ENCODE measurements around the gene EVPL.

EVPL gene

DNA sequence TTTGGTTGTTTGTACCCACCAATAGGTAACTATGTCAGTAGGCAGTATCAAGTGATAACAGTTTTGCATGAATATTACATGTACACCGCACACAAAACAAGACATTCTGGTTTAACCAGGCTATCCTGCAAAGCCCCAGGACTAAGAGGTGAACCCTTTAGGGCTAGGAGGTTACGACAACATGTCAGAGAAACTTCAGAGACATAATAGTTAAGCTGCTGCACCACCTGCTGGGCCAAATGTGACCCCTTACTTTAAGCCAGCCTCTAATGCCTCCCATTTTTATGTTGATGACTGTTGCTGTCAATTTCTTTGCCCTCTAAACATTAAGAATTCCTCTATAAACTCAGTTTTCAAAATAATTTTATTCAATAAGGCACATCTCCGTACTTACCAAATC lies 29.8 kb upstream of the EVPL start:
- TF ChIP-seq SIN3A (IDR thresholded peaks at IDR 0.05; ENCODE audit: borderline replicate concordance, insufficient read depth, low read length): no peak
- no peak for TF ChIP-seq FOXP2 (optimal IDR thresholded peaks at IDR 0.05; ENCODE audit: borderline replicate concordance, extremely low read depth, extremely low read length, insufficient read depth)
- TF ChIP-seq, protein P1, sequence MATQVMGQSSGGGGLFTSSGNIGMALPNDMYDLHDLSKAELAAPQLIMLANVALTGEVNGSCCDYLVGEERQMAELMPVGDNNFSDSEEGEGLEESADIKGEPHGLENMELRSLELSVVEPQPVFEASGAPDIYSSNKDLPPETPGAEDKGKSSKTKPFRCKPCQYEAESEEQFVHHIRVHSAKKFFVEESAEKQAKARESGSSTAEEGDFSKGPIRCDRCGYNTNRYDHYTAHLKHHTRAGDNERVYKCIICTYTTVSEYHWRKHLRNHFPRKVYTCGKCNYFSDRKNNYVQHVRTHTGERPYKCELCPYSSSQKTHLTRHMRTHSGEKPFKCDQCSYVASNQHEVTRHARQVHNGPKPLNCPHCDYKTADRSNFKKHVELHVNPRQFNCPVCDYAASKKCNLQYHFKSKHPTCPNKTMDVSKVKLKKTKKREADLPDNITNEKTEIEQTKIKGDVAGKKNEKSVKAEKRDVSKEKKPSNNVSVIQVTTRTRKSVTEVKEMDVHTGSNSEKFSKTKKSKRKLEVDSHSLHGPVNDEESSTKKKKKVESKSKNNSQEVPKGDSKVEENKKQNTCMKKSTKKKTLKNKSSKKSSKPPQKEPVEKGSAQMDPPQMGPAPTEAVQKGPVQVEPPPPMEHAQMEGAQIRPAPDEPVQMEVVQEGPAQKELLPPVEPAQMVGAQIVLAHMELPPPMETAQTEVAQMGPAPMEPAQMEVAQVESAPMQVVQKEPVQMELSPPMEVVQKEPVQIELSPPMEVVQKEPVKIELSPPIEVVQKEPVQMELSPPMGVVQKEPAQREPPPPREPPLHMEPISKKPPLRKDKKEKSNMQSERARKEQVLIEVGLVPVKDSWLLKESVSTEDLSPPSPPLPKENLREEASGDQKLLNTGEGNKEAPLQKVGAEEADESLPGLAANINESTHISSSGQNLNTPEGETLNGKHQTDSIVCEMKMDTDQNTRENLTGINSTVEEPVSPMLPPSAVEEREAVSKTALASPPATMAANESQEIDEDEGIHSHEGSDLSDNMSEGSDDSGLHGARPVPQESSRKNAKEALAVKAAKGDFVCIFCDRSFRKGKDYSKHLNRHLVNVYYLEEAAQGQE (IDR thresholded peaks at IDR 0.05; ENCODE audit: insufficient read depth in 1 of 2, low read depth in 2 of 2, low read length in 2 of 2): no peak
- no peak for TF ChIP-seq POLR2AphosphoS5 (IDR thresholded peaks at IDR 0.05; ENCODE audit: low read depth, low read length)
- no peak for TF ChIP-seq TAF1 (IDR thresholded peaks at IDR 0.05; ENCODE audit: borderline replicate concordance, insufficient read depth, low read length)

DNA sequence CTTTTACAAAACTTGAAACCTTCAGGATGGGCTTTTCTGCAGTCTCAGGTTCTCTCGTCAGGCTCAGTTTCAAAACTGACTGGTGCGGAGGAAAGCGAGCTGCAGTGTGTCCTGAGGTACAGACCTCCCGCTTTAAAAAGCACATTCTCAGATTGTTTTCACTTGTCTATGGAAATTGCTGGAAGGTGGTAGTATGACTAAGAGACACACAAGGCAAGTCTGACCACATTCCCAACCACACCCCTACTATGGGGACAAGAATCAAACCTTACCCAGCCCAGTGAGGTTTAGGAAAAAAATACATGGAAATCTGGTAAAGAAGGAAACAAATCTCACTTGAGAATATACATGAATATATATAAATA lies 27.0 kb upstream of the EVPL start:
- TF ChIP-seq TAF1 (IDR thresholded peaks at IDR 0.05; ENCODE audit: borderline replicate concordance, insufficient read depth, low read length): no peak

DNA sequence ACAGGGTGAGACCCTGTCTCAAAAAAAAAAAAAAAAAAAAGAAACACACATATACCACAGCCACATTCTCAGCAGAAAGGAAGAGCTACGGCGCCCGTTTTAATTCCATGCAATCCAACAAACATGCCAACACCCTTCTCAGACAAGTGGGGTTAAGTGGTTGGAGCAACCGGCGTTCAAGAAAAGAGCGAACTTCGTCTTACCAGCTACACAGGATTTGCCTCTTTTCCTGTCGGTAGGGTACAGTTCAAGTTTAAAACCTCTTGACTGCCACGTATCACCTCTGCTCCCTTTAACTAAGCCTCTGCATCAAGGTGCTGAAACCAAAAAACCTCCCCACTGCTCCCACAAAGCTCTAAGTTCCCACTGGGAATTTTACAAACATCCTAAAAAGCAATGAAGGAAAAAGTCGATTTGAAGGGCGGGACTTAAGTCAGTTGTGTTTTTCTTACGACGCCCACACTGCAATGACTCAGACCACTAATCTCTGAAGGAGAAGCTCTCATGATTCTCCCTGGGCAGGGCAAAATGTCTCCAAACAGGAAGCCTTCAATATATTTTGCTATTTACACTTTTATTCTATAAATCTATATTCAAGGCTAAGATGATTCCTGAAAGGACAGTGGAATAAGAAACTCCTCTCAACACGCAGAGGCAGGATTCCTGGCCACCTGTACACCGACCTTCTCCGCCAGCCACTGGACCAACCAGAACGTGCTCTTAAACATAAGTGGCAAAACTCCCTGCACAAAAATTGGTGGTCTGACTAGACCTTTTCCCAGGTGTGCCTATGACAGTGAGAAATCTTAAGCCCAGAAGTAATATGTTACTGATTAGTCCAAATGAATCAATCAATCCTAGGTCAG lies 26.4 kb upstream of the EVPL start:
- TF ChIP-seq POLR2AphosphoS5 (IDR thresholded peaks at IDR 0.05; ENCODE audit: low read depth, low read length) (no peak), FOXP2 (optimal IDR thresholded peaks at IDR 0.05; ENCODE audit: borderline replicate concordance, extremely low read depth, extremely low read length, insufficient read depth) (no peak), SIN3A (IDR thresholded peaks at IDR 0.05; ENCODE audit: borderline replicate concordance, insufficient read depth, low read length) (no peak), TAF1 (IDR thresholded peaks at IDR 0.05; ENCODE audit: borderline replicate concordance, insufficient read depth, low read length) (no peak)
- TF ChIP-seq, protein P1 (IDR thresholded peaks at IDR 0.05; ENCODE audit: insufficient read depth in 1 of 2, low read depth in 2 of 2, low read length in 2 of 2): no peak

DNA sequence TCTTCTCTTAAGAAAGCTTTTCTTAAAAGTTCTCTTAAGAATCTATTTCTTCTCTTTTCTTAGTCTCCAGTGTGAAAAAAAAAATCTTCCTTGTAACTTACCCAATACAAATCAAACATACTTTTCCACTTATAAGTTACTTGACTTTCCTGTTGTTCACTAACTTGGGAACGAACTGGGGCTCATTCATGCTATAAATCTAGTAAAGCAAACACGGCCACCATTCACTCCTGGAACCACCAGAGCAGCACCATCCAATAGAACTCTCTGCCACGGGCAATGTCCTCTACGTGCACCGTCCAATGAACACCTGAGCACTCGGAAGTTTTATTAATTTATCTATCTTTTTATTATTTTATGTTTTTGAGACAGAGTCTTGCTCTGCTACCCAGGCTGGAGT lies 24.5 kb upstream of the EVPL start:
- TF ChIP-seq FOXP2 (optimal IDR thresholded peaks at IDR 0.05; ENCODE audit: borderline replicate concordance, extremely low read depth, extremely low read length, insufficient read depth) (no peak), POLR2AphosphoS5 (IDR thresholded peaks at IDR 0.05; ENCODE audit: low read depth, low read length) (no peak), SIN3A (IDR thresholded peaks at IDR 0.05; ENCODE audit: borderline replicate concordance, insufficient read depth, low read length) (no peak), TAF1 (IDR thresholded peaks at IDR 0.05; ENCODE audit: borderline replicate concordance, insufficient read depth, low read length) (no peak)
- TF ChIP-seq, protein P1 (IDR thresholded peaks at IDR 0.05; ENCODE audit: insufficient read depth in 1 of 2, low read depth in 2 of 2, low read length in 2 of 2): no peak

DNA sequence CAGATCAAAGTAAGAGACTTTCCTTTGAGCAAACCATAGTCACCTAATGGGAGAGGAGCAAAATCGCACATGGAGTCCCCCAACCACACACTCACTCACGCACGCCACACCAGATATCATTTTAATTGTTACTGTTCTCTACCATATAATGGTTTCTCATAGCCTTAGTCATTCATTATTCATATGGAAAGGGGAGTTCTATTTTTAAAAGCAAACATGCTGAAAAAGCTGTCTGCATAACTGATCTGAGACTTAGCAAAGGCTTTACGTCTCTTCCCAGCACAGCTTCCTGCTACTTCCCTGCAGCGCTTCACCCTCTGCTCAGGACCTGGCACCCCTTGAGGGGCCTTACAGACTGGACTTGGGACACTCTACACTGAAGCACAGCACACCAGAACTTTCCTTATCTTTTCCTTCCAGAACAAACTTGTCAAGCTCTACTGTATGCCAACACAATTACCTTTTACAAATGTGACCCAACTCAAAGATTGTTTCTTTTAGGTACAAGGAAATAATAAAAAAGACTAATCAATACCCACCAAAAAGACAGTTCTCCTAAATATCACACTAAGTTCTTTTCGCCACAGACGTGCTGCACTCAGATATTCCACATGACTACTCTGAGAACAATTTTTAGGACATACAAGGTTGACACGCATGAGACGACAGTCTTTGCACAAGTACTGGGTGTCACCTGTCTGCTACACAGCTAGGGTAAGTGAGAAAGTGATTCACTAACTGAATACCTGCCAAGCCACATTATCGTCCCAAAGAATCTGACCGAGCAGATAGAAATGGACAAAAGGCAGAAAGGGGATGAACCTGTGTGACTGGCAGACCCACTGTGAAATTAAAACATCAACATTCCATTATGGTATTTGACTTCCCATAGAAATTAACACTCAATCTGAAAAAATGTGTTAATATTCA lies 23.7 kb upstream of the EVPL start:
- TF ChIP-seq, protein P1 (IDR thresholded peaks at IDR 0.05; ENCODE audit: insufficient read depth in 1 of 2, low read depth in 2 of 2, low read length in 2 of 2): no peak
- no peak for TF ChIP-seq TAF1 (IDR thresholded peaks at IDR 0.05; ENCODE audit: borderline replicate concordance, insufficient read depth, low read length)
- no peak for TF ChIP-seq SIN3A (IDR thresholded peaks at IDR 0.05; ENCODE audit: borderline replicate concordance, insufficient read depth, low read length)
- TF ChIP-seq FOXP2 (optimal IDR thresholded peaks at IDR 0.05; ENCODE audit: borderline replicate concordance, extremely low read depth, extremely low read length, insufficient read depth): no peak
